IPS-18c (cell line): ENCODE results near the gene ZFP30.
A peak's percentile ranks its signal among the peaks of the same experiment; 100 is the strongest.

ENCODE experiments used
- H3K4me3 ChIP-seq: 2 replicates; pipeline ENCODE4 v1.7.0; 2013; ENCODE audit warnings: low read depth, mild to moderate bottlenecking, low read length, moderate library complexity; ENCODE audit not compliant: insufficient read depth
- H3K9me3 ChIP-seq: one replicate; pipeline ENCODE4 v1.6.1; 2013; ENCODE audit warnings: mild to moderate bottlenecking, low read length, moderate library complexity; ENCODE audit not compliant: control insufficient read depth, insufficient read depth

Gene ZFP30

DNA sequence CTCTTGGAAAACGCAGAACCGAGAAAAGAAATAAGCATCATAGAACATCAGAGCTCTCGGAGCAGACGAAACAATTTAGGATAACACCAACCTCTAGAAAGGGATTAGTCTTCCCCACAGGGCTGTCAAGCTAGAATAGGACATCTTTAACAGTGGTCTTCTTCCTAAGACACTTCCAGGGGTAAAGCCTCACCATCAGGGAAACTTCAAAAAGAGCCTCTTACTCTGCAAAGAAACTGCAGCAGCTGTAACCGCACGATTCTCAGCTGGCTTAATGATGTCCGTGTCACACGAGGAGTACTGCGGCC, 61.3 kb downstream of the ZFP30 start:
- Histone ChIP-seq H3K4me3 (peak overlapping the region; percentile 88), H3K9me3 (peaks cover 2% of the 10 kb centered on the region)

- H3K4me3 ChIP-seq: no peak overlapping the region
- peaks cover 3% of the 10 kb centered on the region for H3K9me3 ChIP-seq
These were observed 71.9 kb downstream of the ZFP30 start for GRCh38 chr19:37583340-37583739.

- H3K4me3 ChIP-seq: no peak overlapping the region
- H3K9me3 ChIP-seq: peaks cover 8% of the 10 kb centered on the region
These were observed 83.1 kb downstream of the ZFP30 start for GRCh38 chr19:37572203-37572602.

GRCh38 chr19:37565370-37565669, 89.9 kb downstream of the ZFP30 start:
- Histone ChIP-seq H3K9me3 (peaks cover 16% of the 10 kb centered on the region), H3K4me3 (no peak overlapping the region)

DNA sequence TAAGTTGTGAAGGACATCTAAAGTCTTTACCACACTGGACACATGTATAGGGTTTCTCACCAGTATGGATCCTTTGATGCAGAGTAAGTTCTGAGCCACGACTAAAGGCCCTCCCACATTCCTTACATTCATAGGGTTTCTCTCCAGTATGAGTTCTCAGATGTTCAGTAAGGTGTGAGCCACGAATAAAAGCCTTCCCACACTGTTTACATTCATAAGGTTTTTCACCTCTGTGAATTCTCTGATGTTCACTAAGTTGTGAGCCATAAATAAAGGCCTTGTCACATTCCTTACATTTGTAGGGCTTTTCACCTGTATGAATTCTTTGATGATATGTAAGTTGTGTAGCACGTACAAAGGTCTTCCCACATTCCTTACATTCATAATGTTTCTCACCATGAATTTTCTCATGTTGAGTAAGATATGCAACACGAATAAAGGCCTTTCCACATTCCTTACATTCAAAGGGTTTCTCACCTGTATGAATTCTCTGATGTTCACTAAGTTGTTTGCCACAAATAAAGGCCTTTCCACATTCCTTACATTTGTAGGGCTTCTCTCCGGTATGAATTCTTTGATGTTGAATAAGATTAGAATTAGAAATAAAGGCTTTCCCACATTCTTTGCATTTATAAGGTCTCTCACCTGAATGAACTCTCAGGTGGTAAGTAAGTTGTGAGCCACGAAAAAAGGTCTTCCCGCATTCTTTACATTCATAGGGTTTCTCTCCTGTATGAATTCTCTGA, 90.5 kb downstream of the ZFP30 start:
- H3K4me3 ChIP-seq: no peak overlapping the region
- H3K9me3 ChIP-seq: peaks cover 16% of the 10 kb centered on the region
